Fibroblast of lung (primary cell): Measurements from ENCODE around the gene MFSD2A.

Experiments
- EZH2 ChIP-seq: IDR thresholded peaks from 2 replicates; pipeline ENCODE4 v1.5.1; 2012; ENCODE audit warnings: low read length, control low read depth, mild to moderate bottlenecking; ENCODE audit errors: missing control alignments
- TF ChIP-seq, protein P1 (sequence below), 2 donors: IDR thresholded peaks in 1 of 2; conservative IDR thresholded peaks in 1 of 2; 1 replicate in 1 of 2; 2 replicates in 1 of 2; pipeline ENCODE4 v1.5.1; 2011 to 2012; ENCODE audit warnings: low read length in 2 of 2, control low read depth in 1 of 2, inconsistent platforms in 1 of 2, low read depth in 1 of 2, mild to moderate bottlenecking in 1 of 2

DNA sequence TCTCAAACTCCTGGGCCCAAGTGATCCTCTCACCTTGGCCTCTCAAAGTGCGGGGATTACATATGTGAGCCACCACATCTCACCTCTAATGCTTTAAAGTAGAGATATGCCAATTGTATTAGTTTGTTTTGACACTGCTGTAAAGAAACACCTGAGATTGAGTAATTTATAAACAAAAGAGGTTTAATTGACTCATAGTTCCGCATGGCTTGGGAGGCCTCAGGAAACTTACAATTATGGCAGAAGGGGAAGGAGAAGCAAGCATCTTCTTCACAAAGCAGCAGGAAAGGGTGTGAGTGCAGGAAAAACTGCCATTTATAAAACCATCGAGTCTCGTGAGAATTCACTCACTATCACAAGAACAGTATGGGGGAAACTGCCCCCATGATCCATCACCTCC is 49.8 kb upstream of the MFSD2A start:
- TF ChIP-seq EZH2 = no peak
- TF ChIP-seq, protein P1, sequence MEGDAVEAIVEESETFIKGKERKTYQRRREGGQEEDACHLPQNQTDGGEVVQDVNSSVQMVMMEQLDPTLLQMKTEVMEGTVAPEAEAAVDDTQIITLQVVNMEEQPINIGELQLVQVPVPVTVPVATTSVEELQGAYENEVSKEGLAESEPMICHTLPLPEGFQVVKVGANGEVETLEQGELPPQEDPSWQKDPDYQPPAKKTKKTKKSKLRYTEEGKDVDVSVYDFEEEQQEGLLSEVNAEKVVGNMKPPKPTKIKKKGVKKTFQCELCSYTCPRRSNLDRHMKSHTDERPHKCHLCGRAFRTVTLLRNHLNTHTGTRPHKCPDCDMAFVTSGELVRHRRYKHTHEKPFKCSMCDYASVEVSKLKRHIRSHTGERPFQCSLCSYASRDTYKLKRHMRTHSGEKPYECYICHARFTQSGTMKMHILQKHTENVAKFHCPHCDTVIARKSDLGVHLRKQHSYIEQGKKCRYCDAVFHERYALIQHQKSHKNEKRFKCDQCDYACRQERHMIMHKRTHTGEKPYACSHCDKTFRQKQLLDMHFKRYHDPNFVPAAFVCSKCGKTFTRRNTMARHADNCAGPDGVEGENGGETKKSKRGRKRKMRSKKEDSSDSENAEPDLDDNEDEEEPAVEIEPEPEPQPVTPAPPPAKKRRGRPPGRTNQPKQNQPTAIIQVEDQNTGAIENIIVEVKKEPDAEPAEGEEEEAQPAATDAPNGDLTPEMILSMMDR (conservative IDR thresholded peaks at IDR 0.05 in 1 of 2, IDR thresholded peaks at IDR 0.05 in 1 of 2; ENCODE audit: low read depth in 1 of 2, low read length in 2 of 2) = no peak
